ENCODE results near the gene RYK. TPM values are rescaled to one million over a fixed set of nuclear protein-coding genes. Genes with fewer than 3 reads are reported as not detected.

Gene RYK
- total and polyA plus RNA-seq, 2 donors (not counting 3 experiments of a cell fraction or from before 2014, with no cell fraction given): 23.8 to 48.3 TPM

DNA sequence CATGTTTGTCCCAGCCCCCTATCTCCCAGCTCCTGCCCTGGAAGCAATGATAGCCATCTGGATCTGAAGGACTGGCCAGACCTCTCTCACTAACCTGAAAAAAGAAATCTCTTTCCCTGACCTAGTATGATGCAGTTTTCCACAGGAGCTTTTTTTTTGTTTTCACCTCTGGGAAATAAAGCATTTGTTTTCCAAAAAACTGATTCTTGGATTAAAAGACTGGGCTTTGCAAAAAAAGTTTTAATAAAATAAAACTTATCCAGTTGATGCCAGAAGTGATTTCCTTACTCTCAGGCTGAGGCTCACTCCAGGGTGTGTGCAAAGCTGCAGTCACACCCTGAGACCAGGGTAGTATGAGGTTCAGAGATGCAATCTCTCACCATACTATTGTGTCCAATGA is 104.0 kb downstream of the RYK start:
- DNase-seq (ENCODE audit: low read depth, low spot score): no peak
- Histone ChIP-seq H3K79me2 (ENCODE audit: control insufficient read depth, insufficient read depth, low read length) (no peaks in the 10 kb centered on the region), H3K4me2 (ENCODE audit: insufficient read depth, low read length) (no peak overlapping the region), H3K9me1 (replicated peaks; ENCODE audit: control insufficient read depth, extremely low read depth, insufficient read depth, low read length) (no peaks in the 10 kb centered on the region), H3K9me3 (replicated peaks; ENCODE audit: control insufficient read depth, insufficient read depth, low read length) (no peaks in the 10 kb centered on the region), H3K9ac (replicated peaks; ENCODE audit: extremely low read depth, insufficient read depth, low read length) (no peak overlapping the region), H3K36me3 (ENCODE audit: control insufficient read depth in 2 of 2, extremely low read depth in 1 of 2, insufficient read depth in 2 of 2, low read length in 2 of 2) (no peaks in the 10 kb centered on the region), H3K27ac (ENCODE audit: insufficient read depth, low read depth, low read length) (no peak overlapping the region), H3K27me3 (ENCODE audit: control insufficient read depth in 2 of 2, insufficient read depth in 2 of 2, low read length in 2 of 2) (no peaks in the 10 kb centered on the region), H3K4me3 (replicated peaks in 1 of 3; ENCODE audit: insufficient read depth in 1 of 3, low read depth in 1 of 3, low read length in 3 of 3) (no peak overlapping the region), H4K20me1 (replicated peaks; ENCODE audit: control insufficient read depth, extremely low read depth, insufficient read depth, low read length) (no peaks in the 10 kb centered on the region), H3K4me1 (ENCODE audit: control insufficient read depth, extremely low read depth, insufficient read depth, low read length) (peaks cover 16% of the 10 kb centered on the region), H2AFZ (ENCODE audit: low read depth, low read length) (no peak overlapping the region)
- intact Hi-C loops (cut with micrococcal nuclease): no loop called here
- BruUV-seq (replicated peaks): no TSS peak
- POLR2A ChIA-PET: no interaction called here
- TF ChIP-seq FOS (IDR thresholded peaks at IDR 0.05; ENCODE audit: borderline replicate concordance, insufficient read depth, low read length): no peak
- TF ChIP-seq EZH2 (IDR thresholded peaks at IDR 0.05; ENCODE audit: borderline replicate concordance, low read depth, low read length, severe bottlenecking): no peak
- no peak for TF ChIP-seq POLR2A (IDR thresholded peaks at IDR 0.05; ENCODE audit: low read depth, low read length)
- TF ChIP-seq JUN (IDR thresholded peaks at IDR 0.05; ENCODE audit: borderline replicate concordance, insufficient read depth, insufficient read length, low read depth): no peak
- dilution Hi-C loops (cut with MboI; ENCODE audit: extremely low pct_ligation_motif_present, low sequenced_read_pairs): no loop called here
- FAIRE-seq: no peak
- CTCF ChIA-PET: interaction anchor here (0.8 to 1.1 kb wide), 2 partner anchors 51 to 65 kb away, joined by 3 read pairs; no protein-coding TSS in a partner anchor

DNA sequence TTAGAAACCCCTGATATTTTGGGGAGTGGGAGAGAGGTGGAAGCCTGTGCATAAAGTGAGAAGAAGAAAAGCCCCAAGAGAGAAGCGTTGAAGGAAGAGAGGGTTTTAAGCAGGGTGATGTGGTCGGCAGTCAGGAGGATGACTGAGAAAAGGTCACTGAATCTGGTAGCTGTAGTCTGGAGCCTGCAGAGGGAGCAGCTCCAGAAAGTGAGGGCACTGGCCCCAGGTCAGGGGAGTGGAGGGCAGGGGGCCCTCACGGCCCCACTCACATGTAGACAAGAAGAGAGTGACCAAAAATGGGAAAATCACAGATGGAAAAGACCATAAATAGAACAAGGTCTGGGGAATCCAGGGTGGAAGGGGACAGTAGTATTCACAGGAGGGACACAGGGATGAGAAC is 105.5 kb downstream of the RYK start:
- Histone ChIP-seq H4K20me1 (replicated peaks; ENCODE audit: control insufficient read depth, extremely low read depth, insufficient read depth, low read length) (no peaks in the 10 kb centered on the region), H3K27me3 (ENCODE audit: control insufficient read depth in 2 of 2, insufficient read depth in 2 of 2, low read length in 2 of 2) (no peaks in the 10 kb centered on the region), H2AFZ (ENCODE audit: low read depth, low read length) (no peak overlapping the region), H3K4me1 (ENCODE audit: control insufficient read depth, extremely low read depth, insufficient read depth, low read length) (peaks cover 16% of the 10 kb centered on the region), H3K27ac (ENCODE audit: insufficient read depth, low read depth, low read length) (no peak overlapping the region), H3K4me3 (replicated peaks in 1 of 3; ENCODE audit: insufficient read depth in 1 of 3, low read depth in 1 of 3, low read length in 3 of 3) (no peak overlapping the region), H3K9me3 (replicated peaks; ENCODE audit: control insufficient read depth, insufficient read depth, low read length) (no peaks in the 10 kb centered on the region), H3K9me1 (replicated peaks; ENCODE audit: control insufficient read depth, extremely low read depth, insufficient read depth, low read length) (no peaks in the 10 kb centered on the region), H3K79me2 (ENCODE audit: control insufficient read depth, insufficient read depth, low read length) (no peaks in the 10 kb centered on the region), H3K9ac (replicated peaks; ENCODE audit: extremely low read depth, insufficient read depth, low read length) (no peak overlapping the region), H3K36me3 (ENCODE audit: control insufficient read depth in 2 of 2, extremely low read depth in 1 of 2, insufficient read depth in 2 of 2, low read length in 2 of 2) (peaks cover 0 to 2% of the 10 kb centered on the region in 2 experiments), H3K4me2 (ENCODE audit: insufficient read depth, low read length) (no peak overlapping the region)
- ChIA-PET CTCF (no interaction called here), POLR2A (no interaction called here)
- TF ChIP-seq EZH2 (IDR thresholded peaks at IDR 0.05; ENCODE audit: borderline replicate concordance, low read depth, low read length, severe bottlenecking) (no peak), FOS (IDR thresholded peaks at IDR 0.05; ENCODE audit: borderline replicate concordance, insufficient read depth, low read length) (no peak), POLR2AphosphoS5 (IDR thresholded peaks at IDR 0.05; ENCODE audit: insufficient read depth, low read depth, low read length) (no peak), GATA2 (IDR thresholded peaks at IDR 0.05; ENCODE audit: insufficient read depth, insufficient read length, low read depth, low read length) (no peak), JUN (IDR thresholded peaks at IDR 0.05; ENCODE audit: borderline replicate concordance, insufficient read depth, insufficient read length, low read depth) (no peak), MYC (IDR thresholded peaks at IDR 0.05; ENCODE audit: low read depth, low read length) (no peak), POLR2A (IDR thresholded peaks at IDR 0.05; ENCODE audit: low read depth, low read length) (no peak)
- TF ChIP-seq, protein P1, sequence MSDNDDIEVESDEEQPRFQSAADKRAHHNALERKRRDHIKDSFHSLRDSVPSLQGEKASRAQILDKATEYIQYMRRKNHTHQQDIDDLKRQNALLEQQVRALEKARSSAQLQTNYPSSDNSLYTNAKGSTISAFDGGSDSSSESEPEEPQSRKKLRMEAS (IDR thresholded peaks at IDR 0.05; ENCODE audit: insufficient read depth, insufficient read length): no peak
- TF ChIP-seq, protein P2, sequence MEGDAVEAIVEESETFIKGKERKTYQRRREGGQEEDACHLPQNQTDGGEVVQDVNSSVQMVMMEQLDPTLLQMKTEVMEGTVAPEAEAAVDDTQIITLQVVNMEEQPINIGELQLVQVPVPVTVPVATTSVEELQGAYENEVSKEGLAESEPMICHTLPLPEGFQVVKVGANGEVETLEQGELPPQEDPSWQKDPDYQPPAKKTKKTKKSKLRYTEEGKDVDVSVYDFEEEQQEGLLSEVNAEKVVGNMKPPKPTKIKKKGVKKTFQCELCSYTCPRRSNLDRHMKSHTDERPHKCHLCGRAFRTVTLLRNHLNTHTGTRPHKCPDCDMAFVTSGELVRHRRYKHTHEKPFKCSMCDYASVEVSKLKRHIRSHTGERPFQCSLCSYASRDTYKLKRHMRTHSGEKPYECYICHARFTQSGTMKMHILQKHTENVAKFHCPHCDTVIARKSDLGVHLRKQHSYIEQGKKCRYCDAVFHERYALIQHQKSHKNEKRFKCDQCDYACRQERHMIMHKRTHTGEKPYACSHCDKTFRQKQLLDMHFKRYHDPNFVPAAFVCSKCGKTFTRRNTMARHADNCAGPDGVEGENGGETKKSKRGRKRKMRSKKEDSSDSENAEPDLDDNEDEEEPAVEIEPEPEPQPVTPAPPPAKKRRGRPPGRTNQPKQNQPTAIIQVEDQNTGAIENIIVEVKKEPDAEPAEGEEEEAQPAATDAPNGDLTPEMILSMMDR (IDR thresholded peaks at IDR 0.05; ENCODE audit: extremely low read depth in 1 of 2, insufficient read depth in 1 of 2, low read depth in 1 of 2, low read length in 2 of 2): no peak
- no peak for DNase-seq (ENCODE audit: low read depth, low spot score)
- dilution Hi-C loops (cut with MboI; ENCODE audit: extremely low pct_ligation_motif_present, low sequenced_read_pairs): no loop called here
- BruUV-seq (replicated peaks): no TSS peak
- intact Hi-C loops (cut with micrococcal nuclease): no loop called here
- no peak for FAIRE-seq

Data from endothelial cell of umbilical vein (primary cell).